Neural cell (in vitro differentiated cells): ENCODE data around the gene NDRG2. TPM values are rescaled to one million over a fixed set of nuclear protein-coding genes. Genes with fewer than 3 reads are reported as not detected.

Experiments
- H2AFZ ChIP-seq: fragments of 200-600, 300-800 bp; sonication (generic), shearing (Covaris generic); 2 replicates; pipeline ENCODE4 v1.6.0; 2014; ENCODE audit warnings: low read depth, mild to moderate bottlenecking, antibody characterized with exemption, low read length, moderate library complexity
- H3F3A ChIP-seq: fragments of 200-600 bp; shearing (Covaris generic); 2 replicates; pipeline ENCODE4 v1.6.1; 2016; ENCODE audit warnings: mild to moderate bottlenecking, moderate library complexity, mixed read lengths, antibody characterized with exemption, low read length; ENCODE audit not compliant: insufficient read depth, poor library complexity, severe bottlenecking
- H3K27ac ChIP-seq: fragments of 200-600, 300-800 bp; sonication (generic), shearing (Covaris generic); 2 replicates; pipeline ENCODE4 v1.5.1; 2014; ENCODE audit warnings: mild to moderate bottlenecking, low read length, moderate library complexity
- H3K27me3 ChIP-seq: fragments of 300-800, 200-600 bp; sonication (generic), shearing (Covaris generic); 2 replicates; pipeline ENCODE4 v1.6.0; 2014; ENCODE audit warnings: mild to moderate bottlenecking, low read depth, low read length, moderate library complexity; ENCODE audit not compliant: insufficient read depth
- H3K36me3 ChIP-seq: fragments of 300-800, 200-600 bp; sonication (generic), shearing (Covaris generic); 2 replicates; pipeline ENCODE4 v1.5.1; 2014; ENCODE audit warnings: mild to moderate bottlenecking, antibody characterized with exemption, low read length, moderate library complexity; ENCODE audit not compliant: insufficient read depth
- H3K4me2 ChIP-seq: fragments of 300-800, 200-600 bp; sonication (generic), shearing (Covaris generic); 2 replicates; pipeline ENCODE4 v1.6.0; 2014; ENCODE audit warnings: mild to moderate bottlenecking, low read length
- H3K4me3 ChIP-seq: fragments of 300-800, 200-600 bp; sonication (generic), shearing (Covaris generic); 2 replicates; pipeline ENCODE4 v1.5.1; 2014; ENCODE audit warnings: mild to moderate bottlenecking, low read length, moderate library complexity
- H3K79me2 ChIP-seq: fragments of 200-600 bp; shearing (Covaris generic); replicated peaks from 2 replicates; pipeline ENCODE4 v1.6.0; 2014; ENCODE audit warnings: mild to moderate bottlenecking, low read length, moderate library complexity; ENCODE audit not compliant: insufficient read depth
- H3K9ac ChIP-seq: fragments of 300-800, 200-600 bp; sonication (generic), shearing (Covaris generic); 2 replicates; pipeline ENCODE4 v1.6.1; 2016; ENCODE audit warnings: mild to moderate bottlenecking, low read length, mixed read lengths
- H3K9me2 ChIP-seq: fragments of 200-600 bp; shearing (Covaris generic); 2 replicates; pipeline ENCODE4 v1.6.1; 2016; ENCODE audit warnings: mild to moderate bottlenecking, low read length, mixed read lengths; ENCODE audit not compliant: insufficient read depth
- H3K9me3 ChIP-seq: fragments of 200-600, 300-800 bp; sonication (generic), shearing (Covaris generic); 2 replicates; pipeline ENCODE4 v1.6.1; 2016; ENCODE audit warnings: mild to moderate bottlenecking, mixed run types, low read length, moderate library complexity, mixed read lengths
- H4K20me1 ChIP-seq: fragments of 200-600 bp; shearing (Covaris generic); 2 replicates; pipeline ENCODE4 v1.6.1; 2016; ENCODE audit warnings: mild to moderate bottlenecking, mixed run types; ENCODE audit not compliant: insufficient read depth
- CTCF ChIP-seq: fragments of 450-650 bp; IDR thresholded peaks from 2 replicates; pipeline ENCODE4 v1.5.1; 2014; ENCODE audit warnings: antibody characterized with exemption, mild to moderate bottlenecking, moderate library complexity; ENCODE audit not compliant: poor library complexity, severe bottlenecking
- EP300 ChIP-seq: fragments of 450-650 bp; conservative IDR thresholded peaks from 2 replicates; pipeline ENCODE4 v1.6.1; 2014; ENCODE audit warnings: antibody characterized with exemption, mild to moderate bottlenecking, moderate library complexity; ENCODE audit not compliant: poor library complexity, severe bottlenecking
- EZH2 ChIP-seq: fragments of 200-600, 300-800 bp; shearing (Covaris generic), sonication (generic); IDR thresholded peaks from 2 replicates; pipeline ENCODE4 v1.6.1; 2014; ENCODE audit warnings: antibody characterized with exemption, low read length, borderline replicate concordance, mild to moderate bottlenecking; ENCODE audit not compliant: insufficient read depth, poor library complexity, severe bottlenecking
- MXI1 ChIP-seq: fragments of 450-650 bp; conservative IDR thresholded peaks from 2 replicates; pipeline ENCODE4 v1.6.1; 2014; ENCODE audit warnings: antibody characterized with exemption, mild to moderate bottlenecking; ENCODE audit not compliant: poor library complexity, severe bottlenecking
- POLR2AphosphoS5 ChIP-seq: IDR thresholded peaks from 2 replicates; pipeline ENCODE4 v1.6.1; 2012
- RAD21 ChIP-seq: fragments of 450-650 bp; conservative IDR thresholded peaks from 2 replicates; pipeline ENCODE4 v1.6.1; 2014; ENCODE audit warnings: antibody characterized with exemption, mild to moderate bottlenecking, moderate library complexity
- REST ChIP-seq: IDR thresholded peaks from 2 replicates; pipeline ENCODE4 v1.6.1; 2012; ENCODE audit warnings: borderline replicate concordance
- SMC3 ChIP-seq: fragments of 450-650 bp; conservative IDR thresholded peaks from 2 replicates; pipeline ENCODE4 v1.6.1; 2014; ENCODE audit warnings: antibody characterized with exemption, mild to moderate bottlenecking, moderate library complexity; ENCODE audit not compliant: poor library complexity
- TAF1 ChIP-seq: IDR thresholded peaks from 2 replicates; pipeline ENCODE4 v1.6.1; 2012; ENCODE audit warnings: low read depth
- polyA plus RNA-seq: library from polyadenylated mRNA; depleted of rRNA; stranded (reverse); fragments of >200 nt; gene quantifications from 2 replicates; pipeline ENCODE4 v1.2.3, GENCODE V29; 2014

Gene NDRG2
- polyA plus RNA-seq, 1 donor from 2014 or later = 43.3 TPM

GRCh38 chr14:20973501-20973900 lies 51.4 kb downstream of the NDRG2 start:
- no peak overlapping the region for H3K4me2 ChIP-seq

GRCh38 chr14:20971705-20972021 lies 53.2 kb downstream of the NDRG2 start:
- Histone ChIP-seq H3K4me3 (peak overlapping the region; percentile 87), H2AFZ (peak overlapping the region; percentile 83), H3K27me3 (no peaks in the 10 kb centered on the region), H3K9me3 (no peaks in the 10 kb centered on the region), H3F3A (no peaks in the 10 kb centered on the region), H3K4me2 (no peak overlapping the region), H3K9ac (no peak overlapping the region), H3K27ac (no peak overlapping the region), H3K9me2 (no peaks in the 10 kb centered on the region), H4K20me1 (no peaks in the 10 kb centered on the region), H3K36me3 (no peaks in the 10 kb centered on the region), H3K79me2 (no peaks in the 10 kb centered on the region)
- no peak for TF ChIP-seq POLR2AphosphoS5
- no peak for TF ChIP-seq RAD21
- TF ChIP-seq CTCF = no peak
- no peak for TF ChIP-seq SMC3
- no peak for TF ChIP-seq REST
- TF ChIP-seq EP300 = no peak
- no peak for TF ChIP-seq TAF1

More at GRCh38 chr14:20973501-20973900, 51.4 kb downstream of the NDRG2 start:
- Histone ChIP-seq H3K9me2 (no peaks in the 10 kb centered on the region), H3K79me2 (no peaks in the 10 kb centered on the region), H3K9me3 (no peaks in the 10 kb centered on the region), H3K36me3 (no peaks in the 10 kb centered on the region), H3F3A (no peaks in the 10 kb centered on the region), H3K4me3 (no peak overlapping the region), H3K27me3 (no peaks in the 10 kb centered on the region), H2AFZ (no peak overlapping the region), H3K9ac (no peak overlapping the region), H3K27ac (no peak overlapping the region), H4K20me1 (no peaks in the 10 kb centered on the region)
- TF ChIP-seq EZH2 = no peak
- TF ChIP-seq TAF1 = no peak
- no peak for TF ChIP-seq POLR2AphosphoS5
- TF ChIP-seq CTCF = no peak
- TF ChIP-seq MXI1 = no peak
- TF ChIP-seq SMC3 = no peak
- TF ChIP-seq EP300 = no peak
- no peak for TF ChIP-seq RAD21
- no peak for TF ChIP-seq REST
